ENCODE data around the gene UBE2C.

- TF ChIP-seq, protein P1, sequence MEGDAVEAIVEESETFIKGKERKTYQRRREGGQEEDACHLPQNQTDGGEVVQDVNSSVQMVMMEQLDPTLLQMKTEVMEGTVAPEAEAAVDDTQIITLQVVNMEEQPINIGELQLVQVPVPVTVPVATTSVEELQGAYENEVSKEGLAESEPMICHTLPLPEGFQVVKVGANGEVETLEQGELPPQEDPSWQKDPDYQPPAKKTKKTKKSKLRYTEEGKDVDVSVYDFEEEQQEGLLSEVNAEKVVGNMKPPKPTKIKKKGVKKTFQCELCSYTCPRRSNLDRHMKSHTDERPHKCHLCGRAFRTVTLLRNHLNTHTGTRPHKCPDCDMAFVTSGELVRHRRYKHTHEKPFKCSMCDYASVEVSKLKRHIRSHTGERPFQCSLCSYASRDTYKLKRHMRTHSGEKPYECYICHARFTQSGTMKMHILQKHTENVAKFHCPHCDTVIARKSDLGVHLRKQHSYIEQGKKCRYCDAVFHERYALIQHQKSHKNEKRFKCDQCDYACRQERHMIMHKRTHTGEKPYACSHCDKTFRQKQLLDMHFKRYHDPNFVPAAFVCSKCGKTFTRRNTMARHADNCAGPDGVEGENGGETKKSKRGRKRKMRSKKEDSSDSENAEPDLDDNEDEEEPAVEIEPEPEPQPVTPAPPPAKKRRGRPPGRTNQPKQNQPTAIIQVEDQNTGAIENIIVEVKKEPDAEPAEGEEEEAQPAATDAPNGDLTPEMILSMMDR (IDR thresholded peaks at IDR 0.05): no peak
- no peak for TF ChIP-seq POLR2A (IDR thresholded peaks at IDR 0.05)
These were observed 51.4 kb downstream of the UBE2C start for GRCh38 chr20:45863543-45864470.

Measured in testis (tissue), 2 donors.